GM21367 (cell line): ENCODE measurements around the gene GGN.
A peak's percentile ranks its signal among the peaks of the same experiment; 100 is the strongest.

Source experiments
- ATAC-seq: cut with Tn5 transposase; IDR thresholded peaks from one replicate; pipeline ENCODE4 v1.9.1; 2021; ENCODE audit not compliant: unreplicated experiment

GGN gene

DNA sequence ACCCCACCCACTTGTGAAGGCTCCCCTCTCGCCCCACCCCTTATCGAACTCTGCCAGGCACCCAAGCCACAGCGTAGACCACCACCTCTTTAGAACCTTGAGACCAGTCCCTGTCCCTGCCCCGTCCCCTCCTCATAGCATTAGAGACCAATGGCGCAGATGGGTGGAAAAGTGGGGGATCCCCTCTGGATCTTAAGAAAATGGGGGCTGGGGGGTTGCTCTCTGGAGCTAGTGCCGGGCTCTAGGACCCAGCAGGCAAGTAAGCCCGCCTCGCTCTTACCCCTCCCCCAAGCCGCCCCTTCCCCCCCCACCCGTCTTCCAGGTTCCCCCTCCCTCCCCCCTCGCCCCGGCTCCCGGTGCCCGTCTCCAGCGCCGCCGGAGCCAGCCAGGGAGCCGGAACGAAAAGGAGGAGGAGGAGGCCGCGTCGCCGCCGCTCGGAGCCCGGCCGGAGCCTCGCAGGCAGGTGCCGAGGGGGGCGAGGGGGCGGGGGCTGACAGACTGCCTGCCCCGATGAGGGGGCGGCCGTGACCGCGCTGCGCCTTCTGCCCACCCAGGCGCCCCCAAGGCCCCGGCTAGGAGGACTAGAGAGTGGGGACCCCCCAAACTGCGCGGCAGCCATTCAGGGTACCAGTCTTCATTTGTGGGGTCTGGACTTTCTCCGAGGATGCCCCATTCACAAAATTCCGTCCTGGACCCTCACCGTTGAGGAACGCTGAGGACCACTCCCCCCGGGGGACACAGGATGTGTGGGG lies 691 bp upstream of the GGN start, which contains the start of gene SPRED3:
Gene SPRED3 (plus strand): TSS at position 349 of the 752 bp plus-strand sequence. CDS start 1,606 bp downstream, outside the sequence.
- no peak for ATAC-seq

DNA sequence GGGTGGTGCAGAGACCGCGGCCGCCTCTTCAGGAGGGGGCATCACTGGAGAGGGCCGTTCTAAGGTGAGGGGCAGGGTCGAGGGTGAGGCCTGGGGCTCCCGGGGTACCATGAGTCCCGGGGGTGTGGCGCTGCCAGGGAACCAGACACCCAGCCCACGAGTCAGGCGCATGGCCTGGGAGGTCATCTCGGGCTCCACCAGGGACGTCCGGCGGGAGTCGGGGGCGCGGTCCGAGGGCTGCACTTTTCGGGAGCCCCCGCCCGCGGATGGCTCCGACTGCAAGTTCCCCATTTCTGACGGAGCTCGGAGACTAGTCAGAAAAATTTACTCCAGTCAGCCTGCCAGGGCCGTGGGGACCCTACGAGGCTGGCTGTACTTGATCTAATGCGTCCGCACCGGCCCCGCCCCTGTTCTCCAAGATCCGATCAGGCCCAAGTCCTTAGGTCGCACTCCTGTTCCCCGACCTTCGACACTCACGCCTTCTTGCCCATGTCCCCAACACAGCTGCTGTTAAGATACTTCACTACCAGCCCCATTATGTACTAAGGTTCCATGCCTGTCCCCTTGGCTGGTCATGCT lies 774 bp downstream of the GGN start:
- no peak for ATAC-seq

DNA sequence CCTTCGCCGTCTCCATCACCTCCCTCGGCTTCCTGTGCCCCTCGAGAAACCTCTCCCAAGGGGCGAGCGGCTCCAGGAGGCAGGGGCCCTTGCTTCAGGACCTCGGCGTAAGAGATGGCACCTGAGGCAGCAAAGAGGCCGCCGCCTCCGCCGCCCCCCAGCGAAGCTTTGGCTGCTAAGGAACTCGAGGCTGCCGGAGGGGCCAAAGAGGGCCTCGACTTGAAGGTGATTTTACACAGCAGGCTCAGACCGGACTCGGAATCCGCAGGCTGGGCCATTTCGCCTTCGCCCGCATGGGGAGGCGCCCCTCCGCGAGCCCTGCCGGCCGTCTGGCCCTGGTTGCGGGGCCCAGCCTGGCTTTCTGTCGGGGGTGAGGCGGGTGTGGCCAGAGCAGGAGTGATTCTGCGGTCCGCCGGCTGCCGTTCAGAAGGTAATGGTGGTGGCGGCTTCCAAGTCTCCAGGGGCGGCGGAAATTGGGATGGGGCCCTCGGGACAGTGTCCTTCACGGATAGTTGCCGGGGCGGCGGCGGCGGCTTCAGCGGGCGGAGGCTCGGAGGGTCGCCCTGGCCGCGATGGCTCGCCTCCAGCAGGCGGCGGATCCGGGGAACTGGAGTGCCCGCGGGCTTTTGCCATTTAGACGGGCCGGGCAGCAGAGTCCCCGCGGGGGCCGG lies 1.4 kb downstream of the GGN start:
- ATAC-seq = no peak

DNA sequence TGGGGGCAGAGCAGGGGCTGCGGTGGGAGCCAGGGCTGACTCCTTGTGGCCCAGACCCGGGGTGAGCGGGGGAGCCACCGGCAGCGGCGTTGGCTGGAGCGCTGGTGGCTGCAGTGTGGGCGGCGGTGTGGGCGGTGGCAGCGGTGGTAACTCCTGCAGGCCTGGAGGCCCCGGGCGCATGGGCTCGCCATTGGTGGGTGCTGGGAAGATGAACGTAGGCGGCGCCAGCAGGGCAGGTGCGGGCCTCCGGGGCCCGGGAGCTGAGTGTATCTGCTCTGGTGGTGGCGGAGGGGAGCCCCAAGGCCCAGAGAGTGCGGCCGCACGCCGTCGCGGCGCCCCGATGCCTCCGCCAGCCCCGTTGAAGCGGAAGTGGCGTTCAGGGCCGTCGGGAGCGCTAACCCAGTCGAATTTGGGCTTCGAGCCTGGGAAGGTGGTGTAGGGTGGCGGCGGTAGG lies 2.0 kb downstream of the GGN start:
- ATAC-seq = no peak

DNA sequence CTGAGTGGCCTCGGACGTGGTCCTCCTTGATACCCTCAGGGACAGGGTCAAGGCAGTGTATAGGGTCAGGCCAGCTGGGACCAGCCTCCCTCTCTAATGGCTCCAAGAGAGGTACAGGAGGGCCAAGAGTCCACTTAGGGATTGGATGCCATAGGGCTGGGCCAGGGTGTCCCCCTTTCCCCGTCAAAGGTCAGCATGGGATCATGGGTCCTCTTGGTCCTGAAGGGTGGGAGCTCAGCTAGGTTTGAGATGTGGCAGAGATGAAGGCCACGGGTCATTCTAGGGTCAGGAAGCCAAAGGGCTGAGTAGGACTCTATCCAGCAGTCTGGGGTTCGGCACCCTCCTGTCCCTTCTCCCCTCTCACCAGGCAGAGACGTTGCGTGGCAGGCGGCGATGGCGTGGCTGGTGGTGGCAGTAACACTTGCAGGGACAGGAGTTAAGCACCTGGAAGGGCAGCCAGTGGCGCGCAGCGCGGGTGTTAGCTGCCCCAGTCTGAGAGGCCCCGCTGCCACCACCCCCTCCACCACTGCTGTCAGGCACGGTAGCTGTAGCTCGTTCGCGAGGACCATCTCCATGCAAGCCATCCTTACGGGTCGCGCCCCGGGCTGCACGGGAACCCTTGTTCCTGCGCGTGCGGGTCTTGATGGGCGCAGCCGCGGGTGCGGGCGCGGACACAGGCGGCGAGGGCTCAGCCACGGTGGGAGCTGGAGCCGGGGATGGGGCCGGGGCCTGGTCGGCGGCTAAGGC lies 2.6 kb downstream of the GGN start:
- ATAC-seq = no peak

DNA sequence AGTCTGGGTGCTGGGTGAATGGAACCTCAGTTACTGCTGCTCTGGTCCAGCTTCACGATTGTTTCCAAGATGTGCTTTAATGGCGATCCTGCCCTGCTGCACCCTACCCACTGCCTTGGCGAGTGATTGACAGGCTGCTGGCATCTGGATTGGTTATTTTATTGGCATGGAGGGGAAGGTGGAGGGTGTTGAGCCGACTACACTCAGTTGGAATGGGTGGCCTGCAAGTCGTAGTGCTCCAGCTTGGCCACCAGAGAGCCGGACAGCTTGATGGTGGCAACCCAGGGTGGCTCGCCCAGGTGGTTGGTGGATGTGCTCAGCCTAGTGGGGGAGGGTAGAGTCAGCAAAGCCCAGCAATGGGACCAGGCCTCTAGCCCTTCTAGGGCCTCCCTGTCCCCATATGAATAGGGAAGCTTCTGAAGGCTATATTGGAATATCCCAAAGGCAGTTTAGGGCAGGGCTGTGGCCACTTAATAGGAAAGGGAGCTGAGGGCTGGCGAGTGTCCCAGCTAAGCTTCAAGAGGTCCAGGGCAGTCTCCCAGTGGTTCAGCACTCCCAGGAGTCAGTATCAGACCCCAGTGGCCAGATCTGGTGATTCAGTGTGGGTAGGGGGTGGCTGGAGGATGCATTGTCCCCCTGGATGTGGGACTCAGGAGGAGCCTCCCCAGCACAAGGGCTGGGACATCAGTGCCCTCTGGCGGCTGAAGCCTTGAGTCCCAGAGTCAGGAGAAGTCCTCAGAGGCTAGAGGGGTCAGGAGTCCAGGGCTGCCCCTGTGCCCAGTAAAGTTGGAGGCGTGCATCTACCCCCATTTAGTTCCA lies 3.4 kb downstream of the GGN start:
- no peak for ATAC-seq

DNA sequence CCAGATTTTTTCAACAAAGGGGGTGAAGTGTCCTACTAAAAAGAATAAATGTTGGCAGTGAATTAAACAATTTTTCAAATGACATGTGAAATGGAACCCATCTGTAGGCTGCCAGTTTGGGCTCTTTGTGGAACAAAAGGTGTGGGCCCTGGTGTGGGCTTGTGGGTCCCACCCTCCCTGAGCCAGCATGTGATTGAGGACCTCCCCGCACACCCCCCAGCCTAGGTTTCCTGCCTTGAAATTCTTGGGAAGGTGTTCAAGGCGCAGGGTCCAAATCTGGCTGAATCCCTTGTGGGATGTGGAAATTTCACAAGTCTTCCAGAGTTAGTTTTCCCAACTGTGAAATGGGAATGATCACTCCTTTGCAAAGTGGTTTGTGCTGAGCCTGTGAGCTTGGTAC lies 4.1 kb downstream of the GGN start:
- no peak for ATAC-seq

DNA sequence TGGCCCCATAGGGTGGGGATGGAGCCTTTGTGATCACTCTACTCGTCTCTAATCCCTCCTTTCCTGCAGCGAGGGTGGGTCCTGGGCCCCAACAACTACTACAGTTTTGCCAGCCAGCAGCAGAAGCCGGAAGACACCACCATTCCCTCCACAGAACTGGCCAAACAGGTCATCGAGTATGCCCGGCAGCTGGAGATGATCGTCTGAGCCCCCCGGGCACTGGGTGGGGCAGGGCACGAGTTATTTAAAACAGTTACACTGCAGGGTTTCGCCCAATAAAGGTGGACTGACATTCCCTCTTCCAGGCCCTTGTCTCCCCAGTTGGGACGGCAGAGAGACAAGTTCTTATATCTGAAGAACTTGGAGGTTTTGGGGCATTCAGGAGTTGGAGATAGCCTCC lies 4.7 kb downstream of the GGN start:
- no peak for ATAC-seq

DNA sequence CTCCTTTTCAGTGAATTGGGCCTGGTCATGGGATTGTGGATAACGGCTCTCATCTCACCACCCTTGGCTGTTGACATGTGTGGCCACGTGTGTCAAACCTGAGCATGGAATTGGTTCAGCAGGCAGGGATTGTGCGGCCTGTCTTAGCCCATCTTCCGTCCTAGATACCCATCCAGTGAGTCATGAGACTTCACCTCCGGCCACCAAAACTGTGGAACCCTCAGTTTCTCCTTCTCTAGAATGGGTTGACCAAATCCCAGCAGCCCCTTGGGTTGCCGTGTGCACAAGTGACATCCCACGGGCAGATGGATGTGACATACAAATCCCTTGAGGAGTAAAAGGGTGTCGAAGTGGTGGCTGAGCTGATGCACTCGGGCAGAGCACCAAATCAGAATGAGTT lies 6.7 kb downstream of the GGN start:
- ATAC-seq = no peak

DNA sequence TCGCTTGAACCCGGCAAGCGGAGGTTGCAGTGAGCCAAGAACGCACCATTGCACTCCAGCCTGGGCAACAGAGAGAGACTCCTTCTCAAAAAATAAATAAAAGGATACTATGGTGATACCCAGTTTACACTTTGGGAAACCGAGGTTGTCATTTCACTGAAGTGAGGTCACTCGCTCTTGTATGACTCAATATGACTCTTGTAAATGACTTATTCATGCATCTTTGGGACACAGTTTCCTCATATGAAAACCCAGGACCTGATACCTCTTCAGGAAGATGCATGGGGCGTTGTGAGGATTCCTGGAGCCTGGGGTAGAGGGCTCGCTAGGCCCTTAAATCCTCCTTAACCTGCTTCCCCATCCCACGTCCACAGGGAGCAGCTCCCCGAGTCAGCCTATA lies 9.0 kb downstream of the GGN start:
- no peak for ATAC-seq

DNA sequence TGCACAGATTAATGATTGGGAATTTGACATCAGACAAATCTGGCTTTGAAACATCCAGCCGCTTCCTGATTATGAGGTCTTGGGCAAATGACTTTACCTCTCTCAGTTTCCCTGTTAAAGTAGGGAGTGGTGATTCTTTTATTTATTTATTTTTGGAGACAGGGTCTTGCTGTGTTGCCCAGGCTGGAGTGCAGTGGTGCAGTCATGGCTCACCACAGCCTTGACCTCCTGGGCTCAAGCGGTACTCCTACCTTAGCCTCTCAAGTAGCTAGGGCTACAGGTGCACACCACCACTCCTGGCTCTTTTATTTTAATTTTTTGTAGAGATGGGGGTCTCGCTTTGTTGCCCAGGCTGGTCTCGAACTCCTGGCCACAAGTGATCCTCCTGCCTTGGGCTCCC lies 10.8 kb downstream of the GGN start:
- ATAC-seq = no peak

DNA sequence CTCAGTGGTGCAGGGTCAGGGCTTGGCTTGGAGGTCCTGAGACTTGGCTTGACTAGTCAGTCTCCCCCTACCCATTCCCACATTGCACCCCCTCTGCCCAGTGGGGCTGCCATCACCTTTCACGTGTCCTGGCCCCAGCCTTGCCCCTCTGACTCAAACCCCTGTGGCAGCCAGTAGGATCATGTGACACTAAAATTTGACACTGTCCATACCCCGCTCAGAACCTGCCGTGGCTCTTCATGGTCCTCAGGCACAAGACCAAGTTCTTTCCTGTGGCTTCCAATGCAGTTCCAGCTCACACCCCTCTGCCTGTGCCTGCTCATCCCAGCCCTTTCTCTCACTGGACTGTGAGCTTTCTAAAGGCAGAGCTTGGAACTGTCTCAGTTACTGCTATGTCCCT lies 11.3 kb downstream of the GGN start:
- no peak for ATAC-seq

DNA sequence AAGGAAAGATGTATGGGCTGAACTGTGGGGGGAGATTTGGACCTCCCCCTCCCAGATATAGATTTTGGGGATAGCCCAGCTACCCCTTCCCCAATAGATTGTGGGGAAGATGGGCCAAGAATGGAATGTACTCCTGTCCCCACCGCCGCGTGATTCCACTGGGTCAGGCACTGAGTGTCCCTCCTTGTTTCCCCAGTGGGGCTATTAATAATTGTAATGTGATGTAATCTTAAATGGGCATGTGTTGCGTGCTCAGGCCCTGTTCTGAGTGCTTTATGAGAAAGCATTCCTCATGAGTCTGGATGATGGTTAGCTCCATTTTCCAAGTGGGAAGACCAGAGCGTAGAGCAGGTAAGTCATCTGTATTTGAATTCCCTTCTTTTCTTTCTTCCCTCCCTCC lies 12.1 kb downstream of the GGN start:
- ATAC-seq = no peak

DNA sequence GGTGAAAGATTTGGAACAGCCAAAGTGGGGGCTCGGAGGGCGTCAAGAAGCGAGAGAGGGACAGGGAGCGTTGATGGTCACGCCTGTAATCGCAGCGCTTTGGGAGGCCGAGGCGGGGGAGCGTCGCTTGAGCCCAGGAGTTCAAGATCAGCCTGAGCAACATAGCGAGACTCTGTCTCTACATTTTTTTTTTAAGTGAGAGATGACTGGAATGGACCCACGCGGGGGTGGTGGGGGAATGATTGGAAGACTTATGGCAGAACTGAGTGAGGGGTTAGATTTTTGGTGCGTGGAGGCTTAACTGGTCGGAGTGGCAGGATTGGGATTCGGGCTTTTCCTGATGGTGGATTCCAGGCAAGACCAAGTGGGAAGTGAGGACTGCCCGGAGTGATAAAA lies 12.7 kb downstream of the GGN start:
- ATAC-seq = no peak

DNA sequence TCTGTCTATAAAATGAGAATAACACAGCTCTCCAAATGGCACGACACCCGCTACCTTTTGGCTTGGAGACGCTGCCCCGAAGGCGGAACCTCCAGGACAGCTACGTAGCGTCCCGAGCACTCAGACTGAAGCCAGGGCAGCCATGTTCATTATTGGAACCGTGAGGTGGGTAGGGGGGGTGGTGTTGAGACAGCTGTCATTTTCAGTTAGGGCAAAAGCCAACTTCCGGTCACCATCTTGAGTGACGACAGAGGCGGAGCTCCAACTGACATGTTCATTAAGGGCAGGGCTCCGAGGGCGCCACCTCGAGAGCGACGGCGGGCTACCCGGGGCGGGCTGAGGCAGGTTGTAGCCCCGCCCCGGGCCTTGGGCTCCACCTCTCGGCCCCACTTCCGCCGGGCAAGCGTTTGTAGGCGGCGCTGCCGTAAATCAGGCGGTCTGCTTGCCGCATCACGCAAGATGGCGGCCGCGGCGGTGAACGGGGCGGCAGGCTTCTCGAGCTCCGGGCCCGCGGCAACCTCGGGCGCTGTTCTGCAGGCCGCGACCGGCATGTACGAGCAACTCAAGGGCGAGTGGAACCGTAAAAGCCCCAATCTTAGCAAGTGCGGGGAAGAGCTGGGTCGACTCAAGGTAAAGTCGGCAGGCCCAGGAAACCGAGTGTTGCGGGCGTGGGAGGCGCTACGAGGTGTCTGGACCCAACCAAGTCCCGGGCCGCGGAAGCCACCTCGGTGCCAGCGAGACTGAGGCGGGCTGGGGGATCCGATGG lies 13.3 kb downstream of the GGN start, which contains the start of gene PSMD8:
Gene PSMD8 (plus strand): TSS at position 240 of the 766 bp plus-strand sequence. CDS start 31 bp downstream, at position 271.
- ATAC-seq = peak; percentile 86

DNA sequence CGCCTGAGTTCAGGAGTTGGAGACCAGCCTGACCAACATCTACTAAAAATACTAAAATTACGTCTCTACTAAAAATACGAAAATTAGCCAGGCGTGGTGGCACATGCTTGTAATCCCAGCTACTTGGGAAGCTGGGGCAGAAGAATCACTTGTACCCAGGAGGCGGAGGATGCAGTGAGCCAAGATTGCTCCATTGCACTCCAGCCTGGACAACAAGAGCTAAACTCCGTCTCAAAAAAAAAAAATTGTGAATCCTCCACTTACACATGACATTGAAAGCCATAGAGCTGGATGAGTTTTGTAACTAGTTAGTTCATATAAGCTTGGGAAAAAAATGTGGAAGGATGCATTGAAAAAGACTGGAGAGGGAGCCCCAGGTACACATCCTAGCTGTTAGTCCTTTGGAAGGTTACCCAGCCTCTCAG lies 13.9 kb downstream of the GGN start:
- no peak for ATAC-seq

DNA sequence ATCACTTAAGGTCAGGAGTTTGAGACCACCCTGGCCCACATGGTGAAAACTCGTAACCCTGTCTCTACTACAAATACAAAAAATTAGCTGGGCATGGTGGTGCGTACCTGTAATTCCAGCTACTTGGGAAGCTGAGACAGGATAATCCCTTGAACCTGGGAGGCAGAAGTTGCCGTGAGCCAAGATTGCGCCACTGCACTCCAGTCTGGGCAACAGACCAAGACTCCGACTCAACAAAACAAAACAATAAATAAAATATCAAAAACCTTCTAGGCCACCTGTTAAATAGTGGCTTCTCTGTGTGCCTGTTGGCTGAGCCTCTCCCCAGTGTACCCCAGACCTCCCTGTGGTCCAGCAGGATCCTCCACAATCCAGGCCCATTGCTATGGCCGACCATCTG lies 16.8 kb downstream of the GGN start:
- no peak for ATAC-seq

DNA sequence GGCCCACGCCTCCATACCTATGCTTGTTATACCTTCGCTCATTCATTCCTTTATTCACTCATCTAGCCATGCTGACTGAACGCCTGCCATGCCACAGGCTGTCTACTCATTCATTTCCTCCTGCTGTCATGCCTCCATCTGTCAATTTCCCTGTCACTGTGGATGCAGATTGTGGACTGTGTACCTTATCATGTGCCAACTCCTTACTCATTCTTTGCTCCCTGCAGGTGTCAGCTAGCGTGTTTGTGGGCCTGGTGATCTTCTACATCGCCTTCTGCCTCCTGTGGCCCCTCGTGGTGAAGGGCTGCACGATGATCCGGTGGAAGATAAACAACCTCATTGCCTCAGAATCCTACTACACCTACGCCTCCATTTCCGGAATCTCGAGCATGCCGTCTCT lies 17.5 kb downstream of the GGN start:
- no peak for ATAC-seq

DNA sequence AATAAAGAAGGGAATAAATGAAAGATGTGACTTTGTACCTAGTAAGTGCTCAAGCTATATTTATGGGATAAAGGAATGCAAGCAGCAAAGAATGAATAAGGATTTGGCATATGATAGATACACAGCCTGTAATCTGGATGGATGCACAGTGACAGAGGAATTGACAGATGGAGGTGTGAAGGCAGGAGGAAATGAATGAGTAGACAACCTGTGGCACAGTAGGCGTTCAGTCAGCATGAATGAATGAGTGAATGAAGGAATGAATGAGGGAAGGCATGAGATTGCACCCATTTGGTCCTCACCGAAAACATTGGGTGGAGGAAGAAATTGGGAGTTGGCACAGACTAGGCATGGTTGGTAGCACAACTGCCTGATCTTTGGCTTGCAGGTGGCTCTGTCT lies 18.2 kb downstream of the GGN start:
- no peak for ATAC-seq

DNA sequence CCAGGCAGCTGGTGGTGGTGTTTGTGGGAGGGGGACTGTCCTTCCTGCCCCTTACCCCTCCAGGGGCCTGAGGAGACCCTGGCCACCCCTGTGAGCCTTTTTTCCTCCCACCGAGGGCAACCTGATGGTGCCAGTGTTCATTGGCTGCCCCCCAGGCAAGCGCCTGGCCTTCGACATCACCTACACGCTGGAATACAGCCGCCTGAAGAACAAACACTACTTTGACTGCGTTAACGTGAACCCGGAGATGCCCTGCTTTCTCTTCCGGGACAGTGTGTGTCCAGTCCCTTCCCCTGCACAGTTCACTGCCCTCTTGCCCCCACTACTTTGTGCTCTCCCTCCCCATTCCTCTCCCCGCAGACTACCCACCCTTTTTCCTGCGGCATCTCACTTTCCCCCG lies 20.8 kb downstream of the GGN start:
- ATAC-seq = no peak
